Measurements from ENCODE around the gene HACD4. TPM values are rescaled to one million over a fixed set of nuclear protein-coding genes. Genes with fewer than 3 reads are reported as not detected.

The HACD4 gene, protein sequence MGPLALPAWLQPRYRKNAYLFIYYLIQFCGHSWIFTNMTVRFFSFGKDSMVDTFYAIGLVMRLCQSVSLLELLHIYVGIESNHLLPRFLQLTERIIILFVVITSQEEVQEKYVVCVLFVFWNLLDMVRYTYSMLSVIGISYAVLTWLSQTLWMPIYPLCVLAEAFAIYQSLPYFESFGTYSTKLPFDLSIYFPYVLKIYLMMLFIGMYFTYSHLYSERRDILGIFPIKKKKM
- 12.0 TPM for total RNA-seq
- polyA plus RNA-seq: 10 to 100 TPM in 1 of 4 donors, 1 to 10 TPM in 3; 8.2 to 11.9 (median 9.4) TPM

DNA sequence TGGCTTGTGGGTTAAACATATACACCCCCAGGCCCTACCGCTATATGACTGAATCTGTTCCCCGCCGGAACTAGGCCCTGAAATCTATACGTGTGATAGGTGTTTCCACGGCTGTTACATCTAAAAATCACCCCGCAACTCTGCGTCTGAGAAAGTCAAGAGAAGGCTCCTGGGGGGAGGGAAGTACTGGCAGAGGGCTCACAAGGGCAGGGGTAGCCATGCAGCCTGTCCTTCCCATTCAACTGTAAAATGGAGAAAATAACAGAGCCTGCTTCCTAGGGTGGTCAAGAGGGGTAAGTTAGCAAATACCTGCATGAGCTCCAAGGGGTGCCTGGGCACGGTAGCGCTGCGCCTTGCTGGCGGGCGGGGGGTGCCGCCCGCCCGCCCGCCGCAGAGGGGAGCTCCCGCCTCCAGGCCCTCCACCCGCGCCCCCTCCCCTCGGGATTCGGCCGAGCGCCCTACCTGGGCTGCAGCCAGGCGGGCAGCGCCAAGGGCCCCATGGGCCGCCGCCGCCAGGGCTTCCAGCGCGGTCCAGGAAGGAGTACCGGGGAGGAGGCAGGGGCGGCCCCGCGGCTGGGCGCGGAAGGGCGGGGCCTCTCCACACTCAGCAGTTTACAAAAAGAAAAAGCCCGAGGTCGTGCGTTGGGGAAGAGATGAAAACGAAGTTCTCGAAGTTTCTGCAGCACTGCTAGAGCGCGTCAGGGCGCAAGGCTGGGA is at the start of gene HACD4:
Gene HACD4, minus strand, starts transcription at position 550 of the 717 bp plus-strand sequence. Its CDS starts 50 bp downstream, at position 500.
- H3K36me3 Mint-ChIP-seq: peaks cover 15% of the 10 kb centered on the region
- Histone ChIP-seq H3K4me3 (ENCODE audit: low read depth, low read length) (peak within 1 kb of the TSS; percentile 89), H3K36me3 (ENCODE audit: control insufficient read depth, insufficient read depth, low read length) (peaks cover 16% of the 10 kb centered on the region), H3K27ac (ENCODE audit: insufficient read depth, low read length, poor library complexity, severe bottlenecking) (peak within 1 kb of the TSS; percentile 78), H3K4me1 (ENCODE audit: control insufficient read depth, insufficient read depth, low read length, poor library complexity, severe bottlenecking) (peaks cover 50% of the 10 kb centered on the region), H3K27me3 (ENCODE audit: control insufficient read depth, insufficient read depth, low read length) (no peaks in the 10 kb centered on the region), H3K9me3 (ENCODE audit: control insufficient read depth in 2 of 2, low read length in 2 of 2) (no peaks in the 10 kb centered on the region)
- H3K9me3 Mint-ChIP-seq: no peaks in the 10 kb centered on the region
- H3K27me3 Mint-ChIP-seq: no peaks in the 10 kb centered on the region
- H3K4me3 Mint-ChIP-seq: peak within 1 kb of the TSS in 3 of 4 donors; percentile 83 to 86 (median 85)
- peak within 1 kb of the TSS in 2 of 3 donors; percentile 84 to 86 for H3K27ac Mint-ChIP-seq
- ATAC-seq (ENCODE audit: low read depth in 2 of 2): peak; percentile 80 to 81
- peak; percentile 55 to 88 (median 74) for DNase-seq
- H3K4me1 Mint-ChIP-seq: peaks cover 20 to 32% (median 27%) of the 10 kb centered on the region in 4 donors

DNA sequence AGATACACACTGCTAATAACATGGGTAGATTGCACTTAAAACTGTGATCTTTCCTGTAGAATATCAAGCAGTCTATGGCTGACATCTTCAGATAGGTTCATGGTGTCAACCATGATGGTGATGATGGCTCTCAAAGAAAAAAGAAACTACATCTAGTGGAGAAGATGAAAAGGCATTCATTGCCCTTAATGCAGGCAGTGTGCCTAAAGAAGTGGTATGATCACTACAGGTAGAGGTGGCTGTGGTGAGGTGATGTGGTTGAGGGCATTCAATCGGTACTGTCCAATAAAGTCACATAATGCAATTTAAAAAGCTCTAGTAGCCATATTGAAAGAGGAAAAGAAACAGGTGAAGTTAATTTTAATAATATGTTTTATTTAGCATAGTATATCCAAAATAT is 49.4 kb upstream of the HACD4 start:
- H3K4me3 Mint-ChIP-seq: no peak overlapping the region
- ATAC-seq (ENCODE audit: low read depth in 2 of 2): no peak

DNA sequence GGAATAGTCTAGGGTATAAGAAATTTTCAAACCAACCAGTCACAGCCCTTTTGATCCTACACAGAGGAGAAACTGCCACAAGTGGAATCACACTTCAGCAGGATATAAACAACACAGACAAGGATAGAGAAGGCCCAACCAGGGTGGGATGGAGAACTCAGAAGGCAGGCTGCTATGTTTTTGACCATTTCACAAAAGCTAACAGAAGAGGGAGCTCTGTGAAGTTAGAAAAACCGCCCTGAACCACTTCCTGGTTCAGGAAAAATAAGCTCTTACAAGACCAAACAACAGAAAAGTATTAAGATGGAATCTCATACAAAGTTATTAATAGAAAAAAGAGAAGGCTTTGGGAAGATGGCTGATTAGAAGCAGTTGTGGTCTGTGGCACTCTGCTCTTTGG is 47.3 kb upstream of the HACD4 start:
- H3K36me3 ChIP-seq (ENCODE audit: control insufficient read depth, insufficient read depth, low read length): no peaks in the 10 kb centered on the region
- no peak overlapping the region for H3K4me3 ChIP-seq (ENCODE audit: low read depth, low read length)
- H3K4me1 ChIP-seq (ENCODE audit: control insufficient read depth, insufficient read depth, low read length, poor library complexity, severe bottlenecking): peaks cover 5% of the 10 kb centered on the region
- Mint-ChIP-seq H3K4me1 (peaks cover 15 to 24% (median 19%) of the 10 kb centered on the region in 4 donors), H3K27me3 (peaks cover 15% of the 10 kb centered on the region), H3K9me3 (peaks cover 0 to 5% (median 0%) of the 10 kb centered on the region in 7 donors), H3K27ac (no peak overlapping the region), H3K4me3 (no peak overlapping the region), H3K36me3 (no peaks in the 10 kb centered on the region)
- DNase-seq (peak in 1 of 3 donors; percentile 55), ATAC-seq (ENCODE audit: low read depth in 2 of 2) (no peak)
- H3K27me3 ChIP-seq (ENCODE audit: control insufficient read depth, insufficient read depth, low read length): no peaks in the 10 kb centered on the region
- no peaks in the 10 kb centered on the region for H3K9me3 ChIP-seq (ENCODE audit: control insufficient read depth in 2 of 2, low read length in 2 of 2)
- no peak overlapping the region for H3K27ac ChIP-seq (ENCODE audit: insufficient read depth, low read length, poor library complexity, severe bottlenecking)

More for the DNA sequence above, 49.4 kb upstream of the HACD4 start:
- no peak overlapping the region for H3K27ac Mint-ChIP-seq
- DNase-seq: no peak
- Histone ChIP-seq H3K27ac (ENCODE audit: insufficient read depth, low read length, poor library complexity, severe bottlenecking) (no peak overlapping the region), H3K27me3 (ENCODE audit: control insufficient read depth, insufficient read depth, low read length) (no peaks in the 10 kb centered on the region), H3K4me3 (ENCODE audit: low read depth, low read length) (no peak overlapping the region), H3K36me3 (ENCODE audit: control insufficient read depth, insufficient read depth, low read length) (no peaks in the 10 kb centered on the region), H3K4me1 (ENCODE audit: control insufficient read depth, insufficient read depth, low read length, poor library complexity, severe bottlenecking) (peaks cover 5% of the 10 kb centered on the region), H3K9me3 (ENCODE audit: control insufficient read depth in 2 of 2, low read length in 2 of 2) (no peaks in the 10 kb centered on the region)
- peaks cover 15 to 24% (median 19%) of the 10 kb centered on the region in 4 donors for H3K4me1 Mint-ChIP-seq
- H3K9me3 Mint-ChIP-seq: peaks cover 0 to 5% (median 3%) of the 10 kb centered on the region in 7 donors
- peaks cover 10% of the 10 kb centered on the region for H3K27me3 Mint-ChIP-seq
- H3K36me3 Mint-ChIP-seq: no peaks in the 10 kb centered on the region

DNA sequence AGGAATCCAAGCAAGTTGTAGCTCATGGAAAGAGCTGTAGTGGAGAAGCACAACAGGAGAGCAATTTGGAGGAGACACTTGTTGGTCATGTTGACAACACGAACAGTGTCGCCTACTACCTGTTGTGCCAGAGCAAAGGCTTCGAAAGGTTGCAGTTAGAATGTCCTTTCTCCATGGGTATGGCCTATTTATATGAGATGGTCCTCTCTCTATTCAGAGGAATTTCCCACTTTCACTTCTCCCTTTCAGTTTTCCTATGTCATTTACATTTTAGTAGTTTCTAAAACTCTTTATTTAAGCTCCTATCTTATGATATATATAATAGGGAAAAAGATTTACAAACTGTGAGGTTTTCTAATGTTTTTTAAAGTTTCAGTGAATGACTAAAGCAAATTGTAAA is 46.3 kb upstream of the HACD4 start, which contains the start of gene IFNB1:
Gene IFNB1, minus strand, starts transcription at position 162 of the 400 bp plus-strand sequence. Its CDS starts 73 bp downstream, at position 89.
- peaks cover 15% of the 10 kb centered on the region for H3K27me3 Mint-ChIP-seq
- H3K4me3 Mint-ChIP-seq: no peak within 1 kb of the TSS
- no peaks in the 10 kb centered on the region for H3K36me3 ChIP-seq (ENCODE audit: control insufficient read depth, insufficient read depth, low read length)
- H3K27ac ChIP-seq (ENCODE audit: insufficient read depth, low read length, poor library complexity, severe bottlenecking): no peak within 1 kb of the TSS
- no peaks in the 10 kb centered on the region for H3K9me3 ChIP-seq (ENCODE audit: control insufficient read depth in 2 of 2, low read length in 2 of 2)
- peaks cover 5% of the 10 kb centered on the region for H3K4me1 ChIP-seq (ENCODE audit: control insufficient read depth, insufficient read depth, low read length, poor library complexity, severe bottlenecking)
- no peak within 1 kb of the TSS for H3K4me3 ChIP-seq (ENCODE audit: low read depth, low read length)
- no peak within 1 kb of the TSS for H3K27ac Mint-ChIP-seq
- ATAC-seq (ENCODE audit: low read depth in 2 of 2) (no peak), DNase-seq (no peak)
- peaks cover 0 to 5% (median 0%) of the 10 kb centered on the region in 7 donors for H3K9me3 Mint-ChIP-seq
- peaks cover 11 to 24% (median 18%) of the 10 kb centered on the region in 4 donors for H3K4me1 Mint-ChIP-seq
- H3K27me3 ChIP-seq (ENCODE audit: control insufficient read depth, insufficient read depth, low read length): no peaks in the 10 kb centered on the region
- H3K36me3 Mint-ChIP-seq: no peaks in the 10 kb centered on the region

DNA sequence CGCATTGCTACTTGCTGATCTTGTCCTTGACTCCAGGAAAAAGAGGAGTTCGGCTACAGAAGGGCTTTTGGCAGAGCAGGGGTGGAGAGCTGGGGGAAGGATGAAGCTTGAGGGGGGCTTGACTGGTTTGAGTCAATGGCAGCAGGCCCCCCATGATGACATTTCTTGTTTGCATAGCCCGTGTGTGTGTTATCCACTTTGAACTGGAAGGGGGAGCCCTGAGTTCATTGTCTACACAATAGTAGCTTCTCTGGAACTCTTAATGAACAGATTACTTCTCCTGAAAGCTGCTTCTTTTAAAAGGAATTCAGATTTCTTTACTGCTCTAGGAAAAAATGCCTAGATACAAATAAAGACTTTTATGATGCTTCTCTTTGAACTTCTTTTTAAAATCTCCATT is 44.0 kb upstream of the HACD4 start:
- H3K27ac Mint-ChIP-seq: no peak overlapping the region
- DNase-seq: no peak

DNA sequence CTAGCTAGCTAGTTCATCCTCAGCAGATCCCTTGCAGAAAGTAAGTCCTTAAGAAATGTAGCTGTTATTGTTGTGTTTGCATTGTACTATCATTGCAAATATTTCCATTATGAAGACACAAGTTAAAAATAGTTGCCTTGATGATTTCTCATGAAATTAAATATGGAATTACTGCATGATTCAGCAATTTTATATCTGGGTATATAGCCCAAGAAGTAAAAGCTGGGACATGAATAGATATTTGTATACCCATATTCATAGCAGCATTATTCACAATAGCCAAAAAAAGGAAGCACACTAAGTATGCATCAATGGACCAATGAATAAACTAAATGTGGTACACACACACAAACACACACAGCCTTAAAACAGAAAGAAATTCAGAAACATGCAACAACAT is 39.5 kb upstream of the HACD4 start:
- H3K9me3 ChIP-seq (ENCODE audit: control insufficient read depth in 2 of 2, low read length in 2 of 2): no peaks in the 10 kb centered on the region
- ATAC-seq (ENCODE audit: low read depth in 2 of 2) (no peak), DNase-seq (no peak)
- H3K36me3 Mint-ChIP-seq: no peaks in the 10 kb centered on the region
- no peaks in the 10 kb centered on the region for H3K36me3 ChIP-seq (ENCODE audit: control insufficient read depth, insufficient read depth, low read length)
- H3K27me3 ChIP-seq (ENCODE audit: control insufficient read depth, insufficient read depth, low read length): no peaks in the 10 kb centered on the region
- H3K4me1 ChIP-seq (ENCODE audit: control insufficient read depth, insufficient read depth, low read length, poor library complexity, severe bottlenecking): no peaks in the 10 kb centered on the region
- H3K9me3 Mint-ChIP-seq: peaks cover 0 to 2% (median 0%) of the 10 kb centered on the region in 7 donors
- no peaks in the 10 kb centered on the region for H3K4me1 Mint-ChIP-seq
- H3K4me3 ChIP-seq (ENCODE audit: low read depth, low read length): no peak overlapping the region
- H3K27me3 Mint-ChIP-seq: peaks cover 7% of the 10 kb centered on the region
- H3K27ac Mint-ChIP-seq: no peak overlapping the region
- no peak overlapping the region for H3K4me3 Mint-ChIP-seq
- H3K27ac ChIP-seq (ENCODE audit: insufficient read depth, low read length, poor library complexity, severe bottlenecking): no peak overlapping the region

More for the DNA sequence above, 44.0 kb upstream of the HACD4 start:
- Mint-ChIP-seq H3K36me3 (no peaks in the 10 kb centered on the region), H3K27me3 (peaks cover 15% of the 10 kb centered on the region), H3K9me3 (peaks cover 0 to 4% (median 0%) of the 10 kb centered on the region in 7 donors), H3K4me1 (peaks cover 5 to 10% (median 7%) of the 10 kb centered on the region in 4 donors), H3K4me3 (no peak overlapping the region)
- H3K27ac ChIP-seq (ENCODE audit: insufficient read depth, low read length, poor library complexity, severe bottlenecking): no peak overlapping the region
- no peak overlapping the region for H3K4me3 ChIP-seq (ENCODE audit: low read depth, low read length)
- no peaks in the 10 kb centered on the region for H3K9me3 ChIP-seq (ENCODE audit: control insufficient read depth in 2 of 2, low read length in 2 of 2)
- no peaks in the 10 kb centered on the region for H3K27me3 ChIP-seq (ENCODE audit: control insufficient read depth, insufficient read depth, low read length)
- H3K36me3 ChIP-seq (ENCODE audit: control insufficient read depth, insufficient read depth, low read length): no peaks in the 10 kb centered on the region
- ATAC-seq (ENCODE audit: low read depth in 2 of 2): no peak
- peaks cover 5% of the 10 kb centered on the region for H3K4me1 ChIP-seq (ENCODE audit: control insufficient read depth, insufficient read depth, low read length, poor library complexity, severe bottlenecking)

DNA sequence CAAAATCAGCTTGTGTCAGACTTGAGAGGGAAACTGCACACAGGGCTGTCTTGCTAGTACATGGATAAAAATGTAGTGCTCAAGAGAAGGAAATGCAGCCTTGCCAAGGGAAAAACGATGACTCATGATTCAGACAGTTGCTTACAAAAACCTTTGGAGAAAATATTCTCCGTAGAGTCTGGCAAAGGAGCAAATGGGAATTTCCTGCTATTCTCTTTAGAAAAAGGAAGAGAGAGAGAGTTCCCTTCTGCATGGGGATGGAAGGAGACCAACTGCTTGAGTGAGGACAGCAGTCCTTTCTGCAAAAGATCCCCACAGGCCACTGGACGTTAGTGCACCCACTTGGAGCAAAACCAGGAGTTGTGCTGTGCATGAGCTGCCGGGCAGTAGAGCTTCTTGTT is 38.7 kb upstream of the HACD4 start:
- no peaks in the 10 kb centered on the region for H3K36me3 Mint-ChIP-seq
- no peak overlapping the region for H3K4me3 Mint-ChIP-seq
- Histone ChIP-seq H3K27ac (ENCODE audit: insufficient read depth, low read length, poor library complexity, severe bottlenecking) (no peak overlapping the region), H3K36me3 (ENCODE audit: control insufficient read depth, insufficient read depth, low read length) (no peaks in the 10 kb centered on the region), H3K4me3 (ENCODE audit: low read depth, low read length) (no peak overlapping the region), H3K9me3 (ENCODE audit: control insufficient read depth in 2 of 2, low read length in 2 of 2) (no peaks in the 10 kb centered on the region), H3K27me3 (ENCODE audit: control insufficient read depth, insufficient read depth, low read length) (no peaks in the 10 kb centered on the region), H3K4me1 (ENCODE audit: control insufficient read depth, insufficient read depth, low read length, poor library complexity, severe bottlenecking) (no peaks in the 10 kb centered on the region)
- no peaks in the 10 kb centered on the region for H3K4me1 Mint-ChIP-seq
- ATAC-seq (ENCODE audit: low read depth in 2 of 2) (no peak), DNase-seq (no peak)
- H3K27me3 Mint-ChIP-seq: peaks cover 10% of the 10 kb centered on the region
- peaks cover 0 to 1% (median 0%) of the 10 kb centered on the region in 7 donors for H3K9me3 Mint-ChIP-seq
- H3K27ac Mint-ChIP-seq: no peak overlapping the region
